ENCODE measurements around the gene ADCY4.

ADCY4 gene

GRCh38 chr14:24277606-24278321, 57.1 kb downstream of the ADCY4 start:
- peak; percentile 91 for DNase-seq (ENCODE audit: low read depth)
- no peak overlapping the region for H3K4me3 ChIP-seq (ENCODE audit: low read depth, low read length)
- TF ChIP-seq CTCF (IDR thresholded peaks at IDR 0.05; ENCODE audit: low read depth, low read length) (no peak), MAX (IDR thresholded peaks at IDR 0.05; ENCODE audit: low read depth, low read length) (peak; percentile 99), MYC (IDR thresholded peaks at IDR 0.05; ENCODE audit: low read depth, low read length) (peak; percentile 99), POLR2A (IDR thresholded peaks at IDR 0.05; ENCODE audit: extremely low read depth, insufficient read length) (no peak)

GRCh38 chr14:24277071-24277470, 57.8 kb downstream of the ADCY4 start:
- no peak overlapping the region for H3K4me3 ChIP-seq (ENCODE audit: low read depth, low read length)
- TF ChIP-seq POLR2A (IDR thresholded peaks at IDR 0.05; ENCODE audit: extremely low read depth, insufficient read length) = no peak
- no peak for TF ChIP-seq CTCF (IDR thresholded peaks at IDR 0.05; ENCODE audit: low read depth, low read length)
- no peak for TF ChIP-seq MAX (IDR thresholded peaks at IDR 0.05; ENCODE audit: low read depth, low read length)
- no peak for TF ChIP-seq MYC (IDR thresholded peaks at IDR 0.05; ENCODE audit: low read depth, low read length)
- DNase-seq (ENCODE audit: low read depth) = peak; percentile 16

GRCh38 chr14:24274101-24274543, 60.7 kb downstream of the ADCY4 start:
- DNase-seq (ENCODE audit: low read depth) = peak; percentile 66
- no peak overlapping the region for H3K4me3 ChIP-seq (ENCODE audit: low read depth, low read length)
- TF ChIP-seq MYC (IDR thresholded peaks at IDR 0.05; ENCODE audit: low read depth, low read length) (no peak), POLR2A (IDR thresholded peaks at IDR 0.05; ENCODE audit: extremely low read depth, insufficient read length) (no peak), CTCF (IDR thresholded peaks at IDR 0.05; ENCODE audit: low read depth, low read length) (no peak), MAX (IDR thresholded peaks at IDR 0.05; ENCODE audit: low read depth, low read length) (no peak)

GRCh38 chr14:24273422-24273998, 61.4 kb downstream of the ADCY4 start:
- TF ChIP-seq MAX (IDR thresholded peaks at IDR 0.05; ENCODE audit: low read depth, low read length) (no peak), CTCF (IDR thresholded peaks at IDR 0.05; ENCODE audit: low read depth, low read length) (peak; percentile 1)
- DNase-seq (ENCODE audit: low read depth) = peak; percentile 28
- H3K4me3 ChIP-seq (ENCODE audit: low read depth, low read length) = no peak overlapping the region

GRCh38 chr14:24272467-24272866, 62.4 kb downstream of the ADCY4 start:
- TF ChIP-seq CTCF (IDR thresholded peaks at IDR 0.05; ENCODE audit: low read depth, low read length) (no peak), MYC (IDR thresholded peaks at IDR 0.05; ENCODE audit: low read depth, low read length) (no peak), POLR2A (IDR thresholded peaks at IDR 0.05; ENCODE audit: extremely low read depth, insufficient read length) (no peak), MAX (IDR thresholded peaks at IDR 0.05; ENCODE audit: low read depth, low read length) (no peak)
- no peak for DNase-seq (ENCODE audit: low read depth)
- H3K4me3 ChIP-seq (ENCODE audit: low read depth, low read length) = no peak overlapping the region
